SK-N-MC (cell line): ENCODE measurements around the gene PITPNC1.

ENCODE experiments used
- EZH2 ChIP-seq: fragments of 200-600 bp; sonication (generic); IDR thresholded peaks from one replicate; pipeline ENCODE4 v1.6.1; 2017; ENCODE audit warnings: antibody characterized with exemption
- POLR2AphosphoS5 ChIP-seq: IDR thresholded peaks from 2 replicates; pipeline ENCODE4 v1.6.1; 2012; ENCODE audit warnings: mild to moderate bottlenecking, low read depth, low read length, borderline replicate concordance

- TF ChIP-seq EZH2 (no peak), POLR2AphosphoS5 (no peak)
These were observed 26.0 kb downstream of the PITPNC1 start for GRCh38 chr17:67403065-67403464.
